Esophagus squamous epithelium (tissue), 4 donors: ENCODE data around the gene RAB29.

Experiments
- CTCF ChIP-seq, 6 experiments: fragments of 450-650 bp in 4 of 6; fragments of 200-600 bp in 2 of 6; sonication (generic) in 2 of 6; IDR thresholded peaks; one replicate each; pipeline ENCODE4 v1.5.1; 2016 to 2019; ENCODE audit warnings: antibody characterized with exemption in 6 of 6, mild to moderate bottlenecking in 4 of 6, moderate library complexity in 4 of 6
- POLR2A ChIP-seq, 4 donors: fragments of 450-650 bp; IDR thresholded peaks; one replicate each; pipeline ENCODE4 v1.6.1; 2017; ENCODE audit warnings: antibody characterized with exemption in 4 of 4, mild to moderate bottlenecking in 4 of 4, moderate library complexity in 3 of 4

GRCh38 chr1:205792961-205793673 is 17.8 kb upstream of the RAB29 start:
- TF ChIP-seq CTCF (IDR thresholded peaks at IDR 0.05) (no peak), POLR2A (IDR thresholded peaks at IDR 0.05) (no peak)
